Fibroblast of villous mesenchyme (primary cell): ENCODE data around the gene COG1. TPM values are rescaled to one million over a fixed set of nuclear protein-coding genes. Genes with fewer than 3 reads are reported as not detected.

Source experiments
- DNase-seq: peaks from one replicate; pipeline ENCODE4 v3.0.0-alpha.2; 2010; ENCODE audit warnings: low read depth
- H3K4me3 ChIP-seq: 2 replicates; pipeline ENCODE4 v1.5.1; 2011; ENCODE audit warnings: low read depth, mild to moderate bottlenecking, low read length
- CTCF ChIP-seq: IDR thresholded peaks from 2 replicates; pipeline ENCODE4 v1.5.1; 2012; ENCODE audit warnings: low read depth, mild to moderate bottlenecking, low read length; ENCODE audit not compliant: insufficient read depth
- total RNA-seq: library from RNA; depleted of rRNA; stranded (reverse); fragments of >200 nt; gene quantifications from 2 replicates; pipeline ENCODE4 v1.2.3, GENCODE V29; 2012

The COG1 gene
- total RNA-seq, 1 donor: 25.9 TPM

GRCh38 chr17:73209436-73209835 lies 16.6 kb downstream of the COG1 start:
- no peak overlapping the region for H3K4me3 ChIP-seq
- DNase-seq: no peak
- TF ChIP-seq CTCF: no peak

GRCh38 chr17:73210002-73210678 lies 17.3 kb downstream of the COG1 start:
- DNase-seq: peak; percentile 19
- TF ChIP-seq CTCF: peak; percentile 43
- no peak overlapping the region for H3K4me3 ChIP-seq

GRCh38 chr17:73211745-73212144 lies 18.9 kb downstream of the COG1 start:
- no peak overlapping the region for H3K4me3 ChIP-seq
- DNase-seq: no peak
- TF ChIP-seq CTCF: no peak

- no peak overlapping the region for H3K4me3 ChIP-seq
- TF ChIP-seq CTCF: no peak
- DNase-seq: no peak
Measured at GRCh38 chr17:73214008-73214407, 21.2 kb downstream of the COG1 start.

- no peak overlapping the region for H3K4me3 ChIP-seq
- DNase-seq: no peak
- no peak for TF ChIP-seq CTCF
Measured at GRCh38 chr17:73214851-73215250, 22.0 kb downstream of the COG1 start.

GRCh38 chr17:73215447-73215846 lies 22.6 kb downstream of the COG1 start:
- TF ChIP-seq CTCF: no peak
- no peak for DNase-seq
- no peak overlapping the region for H3K4me3 ChIP-seq
